OCI-LY7 (cell line): ENCODE measurements around the gene SYNGR4. TPM values are rescaled to one million over a fixed set of nuclear protein-coding genes. Genes with fewer than 3 reads are reported as not detected.

Experiments used
- BruUV-seq: library from RNA; stranded (reverse); fragments of 400-500 nt; replicated peaks from 2 replicates; lab custom pipeline; 2021; lab: Mats Ljungman, UMichigan
- CTCF ChIA-PET: fragments of 300-600 bp; sonication (Branson Sonifier 250); formaldehyde crosslinking; loops from one replicate; lab custom pipeline; 2022; ENCODE audit warnings: antibody characterized with exemption; ENCODE audit not compliant: unreplicated experiment; lab: Charles Lee
- POLR2A ChIA-PET: fragments of 300-600 bp; sonication (Branson Sonifier 250); formaldehyde crosslinking; loops from one replicate; lab custom pipeline; 2022; ENCODE audit warnings: antibody characterized with exemption; lab: Charles Lee
- DNase-seq: peaks from one replicate; pipeline ENCODE4 v3.0.0-alpha.2; 2015; ENCODE audit warnings: low spot score
- H2AFZ ChIP-seq: fragments of 200-600 bp; sonication (generic), shearing (Covaris generic); 2 replicates; pipeline ENCODE4 v1.6.1; 2014; ENCODE audit warnings: mild to moderate bottlenecking, antibody characterized with exemption, low read length, moderate library complexity
- H3K27ac ChIP-seq: fragments of 200-600 bp; sonication (generic); 2 replicates; pipeline ENCODE4 v1.5.1; 2014; ENCODE audit warnings: mixed run types, low read depth, mild to moderate bottlenecking, moderate library complexity, low read length, inconsistent platforms; ENCODE audit not compliant: poor library complexity, severe bottlenecking
- H3K36me3 ChIP-seq: fragments of 200-600 bp; sonication (generic); 2 replicates; pipeline ENCODE4 v1.6.1; 2014; ENCODE audit warnings: mild to moderate bottlenecking, antibody characterized with exemption, low read length, moderate library complexity, mixed read lengths; ENCODE audit not compliant: insufficient read depth
- H3K4me1 ChIP-seq: fragments of 200-600 bp; sonication (generic); 2 replicates; pipeline ENCODE4 v1.5.1; 2014; ENCODE audit warnings: mild to moderate bottlenecking, low read length; ENCODE audit not compliant: insufficient read depth, poor library complexity, severe bottlenecking
- H3K4me2 ChIP-seq: fragments of 200-600 bp; sonication (generic); 2 replicates; pipeline ENCODE4 v1.6.1; 2014; ENCODE audit warnings: mild to moderate bottlenecking, low read length
- H3K4me3 ChIP-seq: fragments of 200-600 bp; sonication (generic); 2 replicates; pipeline ENCODE4 v1.5.1; 2014; ENCODE audit warnings: mild to moderate bottlenecking, low read depth, low read length; ENCODE audit not compliant: poor library complexity, severe bottlenecking
- H3K79me2 ChIP-seq: fragments of 200-600 bp; sonication (generic); 2 replicates; pipeline ENCODE4 v1.6.1; 2016; ENCODE audit warnings: low read depth, mild to moderate bottlenecking, low read length, moderate library complexity, mixed read lengths; ENCODE audit not compliant: insufficient read depth
- H3K9me2 ChIP-seq: fragments of 200-600 bp; sonication (generic); 2 replicates; pipeline ENCODE4 v1.6.1; 2016; ENCODE audit warnings: mild to moderate bottlenecking, low read length, mixed read lengths; ENCODE audit not compliant: insufficient read depth
- H3K9me3 ChIP-seq: fragments of 200-600 bp; sonication (generic); 2 replicates; pipeline ENCODE4 v1.6.1; 2014; ENCODE audit warnings: mild to moderate bottlenecking, mixed run types, low read length, mixed read lengths
- H4K20me1 ChIP-seq: fragments of 200-600 bp; sonication (generic); 2 replicates; pipeline ENCODE4 v1.6.1; 2014; ENCODE audit warnings: mild to moderate bottlenecking, antibody characterized with exemption, low read length, moderate library complexity, mixed read lengths; ENCODE audit not compliant: insufficient read depth
- CTCF ChIP-seq: fragments of 200-600 bp; sonication (generic); conservative IDR thresholded peaks from 2 replicates; pipeline ENCODE4 v1.5.1; 2014; ENCODE audit warnings: mild to moderate bottlenecking, antibody characterized with exemption, low read length, moderate library complexity, mixed read lengths
- EZH2phosphoT487 ChIP-seq: fragments of 200-600 bp; sonication (generic); IDR thresholded peaks from 2 replicates; pipeline ENCODE4 v1.6.1; 2018; ENCODE audit warnings: low read depth, borderline replicate concordance, mild to moderate bottlenecking, mixed run types, antibody characterized with exemption, low read length, moderate library complexity, mixed read lengths
- intact Hi-C: fragments of 100-400 bp; cut with micrococcal nuclease; formaldehyde crosslinking; loops from one replicate; pipeline ENCODE4 v1.10.0; 2022; ENCODE audit not compliant: unreplicated experiment
- total RNA-seq, 2 experiments: library from RNA; depleted of rRNA in 1 of 2; stranded (reverse); fragments of >200 nt in 1 of 2; shearing (Covaris generic) in 1 of 2; gene quantifications; 2 replicates each; pipeline ENCODE4 v1.2.3, GENCODE V29; 2014 to 2022

SYNGR4 gene
- total RNA-seq, 2 experiments from 2014 or later: 0.38 to 1.2 TPM

- peak overlapping the region; percentile 76 for H2AFZ ChIP-seq
- POLR2A ChIA-PET: interaction anchor here (0.5 to 2.4 kb wide), 6 partner anchors 31 to 218 kb away, joined by 3 to 16 read pairs (median 4); no protein-coding TSS in a partner anchor
- peaks cover 16% of the 10 kb centered on the region for H3K4me1 ChIP-seq
- H3K79me2 ChIP-seq: 0 out of 2 replicates have a peak, but pooled peaks cover 3% of the 10 kb centered on the region
- CTCF ChIA-PET: interaction anchor here (0.6 to 0.8 kb wide), 2 partner anchors 9 to 168 kb away, joined by 4 to 6 read pairs; no protein-coding TSS in a partner anchor
- H3K9me3 ChIP-seq: no peaks in the 10 kb centered on the region
- intact Hi-C loops: no loop called here
- BruUV-seq: TSS peak; percentile 88
- H3K9me2 ChIP-seq: no peaks in the 10 kb centered on the region
- peaks cover 5% of the 10 kb centered on the region; the same call in 1 of the 2 replicates for H3K36me3 ChIP-seq
- peak overlapping the region; percentile 82 for H3K27ac ChIP-seq
- H4K20me1 ChIP-seq: no peaks in the 10 kb centered on the region
- peak overlapping the region; percentile 90 for H3K4me2 ChIP-seq
- DNase-seq: no peak
- TF ChIP-seq EZH2phosphoT487: no peak
- 0 out of 2 replicates have a peak, but pooled peaks have one; percentile 2 for TF ChIP-seq CTCF
- peak overlapping the region; percentile 81 for H3K4me3 ChIP-seq
These were observed 712 bp upstream of the SYNGR4 start for GRCh38 chr19:48363500-48363809.

- Histone ChIP-seq H3K79me2 (0 out of 2 replicates have a peak, but pooled peaks cover 3% of the 10 kb centered on the region), H3K4me3 (peak overlapping the region; percentile 68), H2AFZ (peak overlapping the region; percentile 73; the same call in 1 of the 2 replicates), H3K4me2 (peak overlapping the region; percentile 95), H3K36me3 (peaks cover 5% of the 10 kb centered on the region; the same call in 1 of the 2 replicates), H3K27ac (peak overlapping the region; percentile 82), H4K20me1 (no peaks in the 10 kb centered on the region), H3K9me3 (no peaks in the 10 kb centered on the region), H3K4me1 (peaks cover 16% of the 10 kb centered on the region), H3K9me2 (no peaks in the 10 kb centered on the region)
- no peak for DNase-seq
- POLR2A ChIA-PET: interaction anchor here (1.1 to 2.4 kb wide), 2 partner anchors 27 to 32 kb away, joined by 3 to 16 read pairs; partner anchors contain the start of gene KDELR1
- CTCF ChIA-PET: no interaction called here
- BruUV-seq: TSS peak; percentile 99
- no peak for TF ChIP-seq EZH2phosphoT487
- TF ChIP-seq CTCF: no peak
- intact Hi-C loops: no loop called here
These were observed 606 bp downstream of the SYNGR4 start for GRCh38 chr19:48364598-48365348.

GRCh38 chr19:48365602-48366001 lies 1.4 kb downstream of the SYNGR4 start:
- intact Hi-C loops: no loop called here
- POLR2A ChIA-PET: no interaction called here

More at GRCh38 chr19:48365602-48366001, 1.4 kb downstream of the SYNGR4 start:
- peaks cover 16% of the 10 kb centered on the region for H3K4me1 ChIP-seq
- H3K9me3 ChIP-seq: no peaks in the 10 kb centered on the region
- 0 out of 2 replicates have a peak, but pooled peaks cover 3% of the 10 kb centered on the region for H3K79me2 ChIP-seq
- H3K27ac ChIP-seq: no peak overlapping the region
- H3K9me2 ChIP-seq: no peaks in the 10 kb centered on the region
- no peak overlapping the region for H2AFZ ChIP-seq
- BruUV-seq: no TSS peak
- no peak for TF ChIP-seq CTCF
- no peak for TF ChIP-seq EZH2phosphoT487
- H3K36me3 ChIP-seq: peaks cover 5% of the 10 kb centered on the region; the same call in 1 of the 2 replicates
- no peaks in the 10 kb centered on the region for H4K20me1 ChIP-seq
- DNase-seq: no peak
- no peak overlapping the region for H3K4me2 ChIP-seq
- CTCF ChIA-PET: no interaction called here
- no peak overlapping the region for H3K4me3 ChIP-seq
